Suppressor macrophage (primary cell): ENCODE measurements around the gene WAC.
A peak's percentile ranks its signal among the peaks of the same experiment; 100 is the strongest.

Experiments used
- DNase-seq, 4 experiments: peaks; one replicate each; pipeline ENCODE4 v3.0.0-alpha.2; 2020 to 2022

WAC gene

DNA sequence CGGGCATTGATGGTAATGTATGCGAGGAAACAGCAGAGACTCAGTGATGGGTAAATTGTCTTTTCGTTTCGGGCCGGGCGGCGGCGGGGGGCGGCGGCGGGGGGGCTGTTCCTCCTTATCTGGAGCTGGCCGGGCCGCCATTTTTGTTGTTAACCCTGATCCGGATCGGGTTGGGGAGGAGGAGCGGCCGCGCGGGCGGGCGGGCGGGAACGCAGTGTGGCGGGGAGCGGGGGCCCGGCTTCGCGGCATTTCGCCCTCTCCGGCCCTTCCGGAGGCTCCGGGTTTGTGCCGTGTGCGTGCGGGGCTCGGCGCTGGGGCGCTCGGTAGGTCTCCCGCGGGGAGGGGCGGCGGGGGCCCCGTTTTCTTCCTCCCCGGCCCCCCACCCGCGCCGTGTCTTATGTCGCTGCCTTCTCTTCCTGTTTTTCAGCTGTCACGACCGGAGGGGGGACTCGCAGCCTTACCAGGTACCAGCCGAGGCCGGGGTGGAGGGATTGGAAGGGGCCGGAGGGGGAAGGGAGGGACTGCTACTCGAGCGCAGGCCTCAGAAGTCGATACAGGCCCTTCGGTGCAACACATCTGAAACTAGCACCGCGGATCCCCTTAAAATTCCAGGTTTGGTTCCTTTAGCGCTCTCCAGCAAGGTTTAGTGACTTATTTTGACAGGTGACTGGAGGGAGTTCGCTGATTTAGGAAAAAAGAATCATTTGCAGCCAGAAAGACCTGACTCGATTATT lies 820 bp downstream of the WAC start:
- peak; percentile 52 to 78 (median 72) for DNase-seq

DNA sequence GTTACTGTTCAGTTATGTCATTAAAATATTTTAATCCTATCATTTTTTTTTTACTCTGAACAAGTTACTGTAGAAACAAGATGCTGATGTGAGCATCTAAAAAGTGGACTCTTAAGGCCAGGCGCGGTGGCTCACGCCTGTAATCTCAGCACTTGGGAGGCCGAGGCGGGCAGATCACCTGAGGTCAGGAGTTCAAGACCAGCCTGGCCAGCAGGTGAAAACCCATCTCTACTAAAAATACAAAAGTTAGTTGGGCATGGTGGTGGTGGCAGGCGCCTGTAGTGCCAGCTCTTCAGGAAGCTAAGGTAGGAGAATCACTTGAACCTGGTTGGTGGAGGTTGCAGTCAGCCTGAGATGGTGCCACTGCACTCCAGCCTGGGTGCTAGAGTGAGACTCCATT lies 2.9 kb downstream of the WAC start:
- no peak for DNase-seq

DNA sequence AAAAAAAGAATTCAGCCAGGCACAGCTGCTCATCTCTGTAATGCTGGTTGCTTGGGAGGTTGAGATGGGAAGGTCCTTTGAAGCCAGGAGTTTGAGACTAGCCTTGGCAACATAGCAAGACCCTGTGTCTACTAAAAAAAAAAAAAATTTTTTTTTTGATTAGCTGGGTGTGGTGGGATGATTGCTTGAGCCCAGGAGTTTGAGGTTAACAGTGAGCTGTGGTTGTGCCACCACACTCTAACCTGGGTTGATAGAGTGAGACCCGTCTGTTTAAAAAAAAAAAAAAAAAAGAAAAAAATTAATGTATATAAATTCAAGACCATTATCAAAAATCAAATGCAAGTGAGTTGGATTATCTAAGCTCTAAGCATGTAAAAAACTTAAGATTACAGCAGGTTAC lies 5.7 kb downstream of the WAC start:
- DNase-seq = no peak

DNA sequence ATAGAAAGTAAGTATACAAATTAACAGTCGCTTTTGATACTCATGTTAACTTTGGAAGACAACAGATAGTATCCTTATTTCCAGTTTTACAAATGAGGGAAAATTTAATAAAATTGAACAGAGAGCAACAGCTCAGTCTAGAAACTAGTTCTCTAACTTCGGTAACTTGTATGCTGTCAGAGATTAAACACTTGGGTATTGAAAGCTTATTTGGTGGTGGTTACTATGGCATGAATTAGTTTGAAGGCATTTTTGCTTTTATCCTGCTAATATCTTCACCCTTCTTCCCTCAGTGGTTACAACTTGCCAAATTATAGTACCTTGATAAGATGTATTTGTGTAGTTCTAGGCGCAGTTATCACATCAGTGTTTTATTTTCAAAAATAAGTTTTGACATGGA lies 7.2 kb downstream of the WAC start:
- no peak for DNase-seq

DNA sequence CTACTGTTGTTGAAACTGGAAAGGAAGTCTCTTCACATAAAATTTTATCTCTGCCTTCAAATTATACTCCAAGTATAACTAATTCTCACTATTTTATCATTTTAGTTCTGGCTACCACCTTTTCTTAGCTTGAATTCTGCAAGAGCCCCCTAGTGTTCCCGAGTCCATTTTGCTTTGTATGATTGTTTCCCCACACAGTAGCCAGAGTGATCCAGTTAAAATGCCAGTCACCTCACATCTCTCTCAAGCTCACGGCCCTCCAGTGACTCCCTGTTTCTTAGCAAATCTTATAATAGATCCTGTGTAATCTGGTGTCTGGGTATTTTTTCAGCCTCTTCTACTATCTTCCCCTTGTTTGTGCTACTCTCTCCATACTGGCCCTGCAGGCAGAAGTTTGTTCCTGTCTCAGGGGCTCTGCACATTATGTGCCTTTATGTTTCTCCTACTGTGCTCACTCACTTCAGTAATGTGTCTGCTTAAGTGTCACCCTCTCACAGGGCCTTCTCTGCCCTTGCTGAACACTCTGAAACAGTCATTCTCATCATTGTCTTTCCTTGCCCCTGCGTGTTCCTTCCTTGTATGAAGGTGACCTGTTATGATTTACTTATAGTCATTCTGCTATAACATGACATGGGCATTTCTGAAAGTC lies 8.9 kb downstream of the WAC start:
- DNase-seq = no peak

DNA sequence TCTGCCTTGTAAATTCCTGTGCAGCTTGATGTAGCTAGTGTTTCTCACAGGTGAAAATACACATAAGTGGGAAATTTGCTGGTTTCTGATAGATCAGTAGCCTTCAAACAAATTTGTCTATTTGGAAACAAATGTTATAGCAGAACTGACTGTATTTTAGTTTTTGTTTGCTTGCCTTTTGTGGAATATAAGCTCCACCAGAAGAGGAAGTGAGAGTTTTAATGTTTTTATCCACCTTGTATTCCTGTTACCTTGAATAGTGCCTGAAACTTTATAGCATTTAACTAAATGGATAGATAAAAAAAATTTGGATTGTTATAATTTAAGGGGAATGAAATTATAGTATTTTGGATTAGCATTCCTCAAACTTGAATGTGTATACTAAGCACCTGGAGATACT lies 9.8 kb downstream of the WAC start:
- no peak for DNase-seq

DNA sequence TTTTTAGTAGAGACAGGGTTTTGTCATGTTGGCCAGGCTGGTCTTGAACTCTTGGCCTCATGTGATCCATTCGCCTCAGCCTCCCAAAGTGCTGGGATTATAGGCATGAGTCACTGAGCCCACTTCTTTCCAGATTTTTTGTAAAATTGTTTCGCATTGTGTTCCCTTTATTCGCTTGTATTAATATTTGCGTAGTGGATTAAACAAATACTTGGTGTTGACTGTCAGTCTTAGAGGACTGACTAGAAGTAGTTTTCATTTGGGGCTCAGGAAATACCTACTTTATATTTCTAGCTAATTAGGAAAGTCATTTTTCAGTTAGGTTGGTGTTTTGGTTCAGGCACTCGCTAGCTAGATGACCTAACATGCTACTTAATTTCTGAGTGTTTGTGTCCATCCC lies 11.1 kb downstream of the WAC start:
- DNase-seq = no peak

DNA sequence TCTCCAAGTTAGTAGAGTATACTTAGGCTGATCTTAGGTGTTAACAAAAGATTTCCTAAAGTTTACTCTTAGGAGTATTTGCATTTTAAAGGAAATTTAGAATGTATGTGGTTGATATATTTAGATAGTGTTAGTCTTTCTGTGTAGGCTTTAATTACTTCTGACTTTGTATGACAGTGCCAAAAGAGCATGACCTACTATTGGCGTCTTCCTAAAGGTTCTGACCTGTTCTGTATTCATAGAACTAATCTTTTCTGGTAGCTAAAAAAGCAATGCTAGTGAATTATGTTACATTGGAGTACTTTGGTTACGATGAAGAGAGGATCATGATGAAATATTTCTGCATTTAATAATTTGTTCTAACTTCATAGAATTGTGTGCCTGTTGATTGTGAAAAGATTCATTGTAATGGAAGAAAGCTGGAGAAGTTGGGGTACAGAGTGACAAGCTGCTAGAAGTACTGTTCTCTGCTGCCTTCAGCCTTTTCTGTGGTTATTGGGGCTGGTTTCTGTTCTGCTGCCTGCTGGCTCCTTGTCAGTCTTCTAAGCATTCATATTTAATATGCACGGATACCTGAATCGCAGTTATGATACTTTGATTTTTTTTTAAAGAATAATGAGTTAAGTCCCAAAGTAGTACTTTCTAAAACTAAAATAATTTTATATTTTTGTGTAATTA lies 13.2 kb downstream of the WAC start:
- no peak for DNase-seq

DNA sequence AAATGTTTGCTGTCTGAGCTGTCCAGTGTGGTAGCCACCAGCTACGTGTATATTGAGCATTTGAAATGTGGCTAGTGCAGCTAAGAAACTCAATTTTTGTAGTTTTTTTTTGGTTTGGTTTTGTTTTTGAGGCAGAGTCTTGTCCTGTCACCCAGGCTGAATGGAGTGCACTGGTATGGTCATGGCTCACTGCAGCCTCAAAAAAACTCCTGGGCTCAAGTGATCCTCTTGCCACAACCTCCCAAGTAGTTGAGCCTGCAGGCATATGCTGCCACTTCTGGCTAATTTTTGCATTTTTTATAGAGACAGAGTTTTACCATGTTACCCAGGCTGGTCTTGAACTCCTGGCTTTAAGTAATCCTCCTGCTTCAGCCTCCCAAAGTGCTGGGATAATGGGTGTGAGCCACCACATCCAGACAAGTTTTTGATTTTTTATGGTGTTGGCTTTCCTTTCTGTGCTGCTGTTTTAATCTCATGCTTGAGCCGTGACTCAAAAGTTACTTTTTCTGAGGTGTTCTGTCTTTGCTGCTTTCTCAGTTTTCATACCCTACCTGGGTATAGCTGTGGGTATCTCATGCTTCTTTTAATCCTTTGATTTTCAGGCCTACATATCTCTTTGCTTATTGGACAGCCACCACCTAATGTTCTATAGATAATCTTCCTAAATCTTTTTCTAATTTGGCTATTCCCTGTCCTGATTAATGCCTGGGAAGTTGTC lies 16.0 kb downstream of the WAC start:
- no peak for DNase-seq

DNA sequence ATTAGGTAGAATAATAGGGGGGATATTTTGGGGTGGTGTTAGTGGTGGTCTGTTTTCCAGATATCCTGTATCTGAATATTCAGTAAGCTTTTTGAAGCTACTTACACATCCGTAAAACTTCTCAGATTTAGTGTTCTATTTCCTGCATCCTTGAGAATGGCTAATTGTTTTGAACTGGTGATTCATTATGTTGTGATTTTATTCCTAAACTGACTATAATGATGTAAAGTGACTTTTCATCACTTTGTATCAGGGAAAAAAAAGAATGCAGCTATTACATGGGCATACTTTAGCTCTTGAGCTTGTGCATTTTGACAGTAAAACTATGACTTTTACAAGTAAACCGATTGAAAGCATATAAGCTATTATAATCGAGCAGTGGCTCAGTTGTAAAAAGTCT lies 18.2 kb downstream of the WAC start:
- DNase-seq = no peak

DNA sequence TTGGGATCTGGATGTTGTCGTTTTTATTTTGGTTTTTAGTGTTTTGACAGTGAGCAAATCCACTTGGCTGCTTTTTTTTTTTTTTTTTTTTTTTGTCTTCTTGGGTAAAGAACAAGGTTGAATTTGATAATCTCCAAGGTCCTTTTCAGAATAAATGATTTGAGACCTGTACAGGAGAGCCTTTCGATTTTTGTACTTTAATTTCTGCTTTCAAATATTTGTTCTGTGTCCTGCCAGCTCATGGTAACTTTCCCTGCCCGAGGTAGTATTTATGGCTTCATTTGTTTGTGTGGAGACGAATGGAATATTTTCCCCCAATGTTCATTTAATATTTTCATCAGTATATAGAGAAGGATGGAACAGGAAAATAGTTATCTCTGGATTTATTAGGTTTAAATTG lies 19.9 kb downstream of the WAC start:
- no peak for DNase-seq

DNA sequence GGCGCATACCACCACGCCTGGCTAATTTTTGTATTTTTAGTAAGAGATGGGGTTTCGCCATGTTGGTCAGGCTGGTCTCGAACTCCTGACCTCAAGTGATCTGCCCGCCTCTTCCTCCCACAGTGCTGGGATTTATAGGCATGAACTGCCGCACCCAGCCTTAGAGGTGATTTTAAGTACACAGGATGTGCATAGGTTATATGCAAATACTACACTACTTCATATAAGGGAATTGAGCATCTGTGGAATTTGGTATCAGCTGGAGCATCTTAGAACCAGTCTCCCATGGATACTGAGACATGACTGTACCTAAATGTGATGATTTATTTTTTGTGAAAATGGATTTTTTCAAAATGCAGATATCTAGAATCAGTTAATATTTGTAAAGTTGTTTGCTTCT lies 21.1 kb downstream of the WAC start:
- DNase-seq = no peak

DNA sequence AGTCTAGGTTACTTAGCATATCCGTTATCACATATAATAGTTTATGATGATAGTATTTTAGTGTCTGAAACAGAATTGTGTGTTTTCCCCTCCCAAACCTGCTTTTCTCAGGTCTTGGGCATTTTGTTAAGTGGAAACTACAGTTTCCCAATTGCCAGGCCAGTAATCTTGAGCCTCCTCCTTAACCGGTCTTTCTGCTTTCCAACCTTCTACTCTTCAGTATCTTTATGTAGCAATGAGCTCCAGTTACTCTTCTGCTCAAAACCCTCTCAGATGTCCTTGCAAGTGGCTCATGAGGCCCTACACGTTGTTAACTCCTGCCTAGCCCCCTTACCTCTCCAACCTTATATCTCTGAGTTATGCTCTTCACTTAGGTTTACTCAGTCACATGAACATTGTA lies 22.0 kb downstream of the WAC start:
- DNase-seq = no peak

DNA sequence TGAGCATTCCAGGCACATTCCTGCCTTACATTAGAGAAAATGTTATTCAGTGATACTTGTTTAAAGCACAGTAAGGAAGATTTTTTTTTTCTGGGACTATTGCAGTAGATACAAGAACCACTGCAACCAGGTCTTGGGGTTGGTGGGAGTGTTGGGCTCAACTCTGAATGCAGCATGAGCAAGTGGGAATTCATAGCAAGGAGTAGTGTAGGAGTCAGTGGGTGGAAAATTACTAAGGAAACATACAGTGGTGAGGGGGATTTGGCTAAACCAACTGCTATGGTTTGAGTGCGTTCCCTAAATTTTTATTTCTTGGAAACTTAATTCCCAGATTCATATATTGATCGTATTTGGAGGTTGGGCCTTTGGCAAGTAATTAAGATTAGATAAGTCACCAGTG lies 22.4 kb downstream of the WAC start:
- DNase-seq = no peak

DNA sequence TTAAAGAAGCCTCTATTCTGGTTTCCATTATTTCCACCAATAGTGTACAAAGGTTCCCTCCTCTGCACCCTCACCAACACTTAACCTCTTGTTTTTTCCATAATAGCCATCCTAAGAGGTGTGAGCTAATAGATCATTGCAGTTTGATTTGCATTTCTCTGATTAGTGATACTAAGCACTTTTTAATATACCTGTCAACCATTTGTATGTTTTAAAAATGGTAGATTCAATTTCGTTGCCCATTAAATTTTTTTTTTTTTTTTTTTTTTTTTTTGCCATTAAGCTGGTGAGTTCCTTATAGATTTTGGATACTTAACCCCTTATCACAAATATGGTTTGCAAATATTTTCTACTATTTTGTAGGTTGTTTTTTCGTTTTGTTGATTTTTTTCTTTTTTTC lies 23.2 kb downstream of the WAC start:
- DNase-seq = no peak

DNA sequence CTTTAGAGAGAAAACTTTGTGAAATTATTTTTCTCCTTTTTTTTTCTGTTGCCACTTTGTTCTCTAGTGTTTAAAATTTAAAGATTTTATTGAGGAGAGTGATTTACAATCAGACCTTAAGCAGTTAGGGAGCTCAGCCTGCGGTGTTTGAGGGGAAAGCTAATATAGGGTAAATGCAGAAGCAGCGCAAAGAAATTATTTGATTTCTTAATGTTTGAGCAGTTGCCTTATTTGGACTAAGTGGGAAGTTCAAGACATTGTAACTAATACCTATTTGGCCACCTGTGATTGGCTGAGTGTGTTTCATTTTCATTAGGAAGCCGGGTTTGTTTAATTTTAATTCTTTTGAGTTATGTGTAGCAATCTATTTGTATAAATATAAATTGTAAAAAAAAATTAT lies 25.3 kb downstream of the WAC start:
- DNase-seq = peak in 3 of 4 experiments; percentile 11 to 28 (median 22)

DNA sequence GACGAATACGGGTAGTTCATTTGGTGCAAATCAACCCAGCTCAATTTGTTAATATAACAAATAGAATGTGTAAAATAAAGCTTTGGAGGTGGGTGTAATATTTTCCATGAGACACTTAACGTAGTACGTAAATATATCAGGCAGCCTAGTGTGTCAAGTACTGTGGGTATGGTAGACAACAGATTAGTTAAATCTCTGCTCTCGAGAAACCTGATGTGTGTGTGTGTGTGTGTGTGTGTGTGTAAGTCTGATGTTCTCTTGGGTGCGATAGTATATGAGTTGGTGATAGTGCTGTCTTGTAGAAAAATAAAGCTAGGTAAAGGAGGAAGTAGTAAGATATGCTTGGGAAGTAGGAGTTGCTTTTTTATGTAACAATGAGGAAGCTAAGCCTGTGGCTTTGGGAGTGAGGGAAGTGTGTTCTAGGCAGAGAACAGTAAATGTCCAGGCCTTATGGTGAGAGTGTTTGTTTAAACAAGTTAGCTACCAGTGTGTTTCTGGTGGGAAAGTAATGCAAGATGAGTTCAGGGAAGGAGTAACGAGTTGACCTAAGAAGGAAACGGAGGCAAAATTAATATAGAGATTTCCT lies 26.1 kb downstream of the WAC start:
- peak; percentile 44 to 74 (median 60) for DNase-seq

DNA sequence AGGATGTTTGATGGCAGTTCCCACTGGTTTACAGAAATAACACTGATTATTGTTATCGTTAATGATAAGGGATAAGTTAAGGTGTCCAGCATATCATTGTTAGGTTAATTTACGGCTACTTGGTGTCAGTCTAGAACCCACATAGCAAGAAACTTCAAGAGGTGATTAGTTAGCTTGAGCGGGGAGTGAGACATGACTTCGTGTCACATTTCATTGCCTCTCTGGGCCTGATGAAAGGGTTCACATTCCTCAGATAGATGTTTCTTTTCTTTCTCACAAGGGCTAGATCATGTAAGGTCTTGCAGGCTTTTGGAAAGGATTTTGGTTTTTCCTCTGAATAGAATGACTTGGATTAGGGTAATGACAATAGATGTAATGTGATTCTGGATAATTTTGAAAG lies 26.7 kb downstream of the WAC start:
- DNase-seq = no peak

DNA sequence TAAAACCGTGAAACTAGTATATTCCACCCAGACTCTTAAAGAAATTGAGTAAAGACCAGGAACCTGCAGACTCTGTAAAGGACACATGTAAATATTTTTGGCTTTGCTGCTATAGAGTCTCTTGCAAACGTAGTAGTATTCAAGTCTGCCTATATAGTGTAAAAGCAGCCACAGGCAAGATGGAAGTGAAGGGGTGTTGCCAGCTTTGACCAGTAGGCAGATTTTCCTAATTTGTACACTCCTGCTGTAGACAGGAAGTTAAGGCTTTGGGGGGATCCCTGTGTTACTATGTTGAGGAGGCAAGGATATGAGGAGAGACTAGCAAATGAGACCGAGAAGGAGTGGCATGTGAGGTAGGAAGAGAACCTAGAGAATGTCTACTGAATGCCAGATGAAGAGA lies 27.7 kb downstream of the WAC start:
- no peak for DNase-seq

DNA sequence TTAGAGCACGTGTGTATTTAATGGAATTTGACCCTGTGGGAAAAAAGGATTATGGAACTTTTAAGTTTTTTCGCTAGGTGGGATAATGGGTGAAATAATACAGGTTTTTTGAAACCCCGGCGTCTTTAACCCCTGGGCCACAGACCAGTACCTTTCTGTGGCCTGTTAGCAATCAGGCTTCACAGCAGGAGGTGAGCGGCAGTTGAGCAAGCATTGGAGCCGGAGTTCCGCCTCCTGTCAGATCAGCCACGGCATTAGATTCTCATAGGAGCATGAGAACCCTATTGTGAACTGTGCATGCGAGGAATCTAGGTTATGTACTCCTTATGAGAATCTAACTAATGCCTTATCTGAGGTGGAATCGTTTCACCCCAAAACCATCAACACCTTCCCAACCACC lies 28.6 kb downstream of the WAC start:
- no peak for DNase-seq

DNA sequence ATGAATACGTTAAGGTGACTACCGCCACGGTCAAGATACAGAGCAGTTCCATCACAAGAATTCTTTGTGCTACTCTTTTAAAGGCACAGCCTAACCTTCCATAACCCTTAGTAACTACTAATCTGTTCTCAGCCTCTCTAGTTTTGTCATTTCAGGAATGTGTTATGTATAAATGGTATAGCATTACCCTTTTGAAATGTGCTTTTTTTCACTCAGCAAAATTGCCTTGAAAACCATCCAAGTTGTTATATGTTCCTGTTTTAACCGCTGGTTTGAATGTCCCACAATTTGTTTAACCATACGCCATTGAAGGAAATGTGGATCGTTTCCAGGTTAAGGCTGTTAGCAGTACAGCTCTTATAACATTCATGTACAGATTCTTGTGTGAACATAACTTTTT lies 32.0 kb downstream of the WAC start:
- DNase-seq = peak in 1 of 4 experiments; percentile 11

DNA sequence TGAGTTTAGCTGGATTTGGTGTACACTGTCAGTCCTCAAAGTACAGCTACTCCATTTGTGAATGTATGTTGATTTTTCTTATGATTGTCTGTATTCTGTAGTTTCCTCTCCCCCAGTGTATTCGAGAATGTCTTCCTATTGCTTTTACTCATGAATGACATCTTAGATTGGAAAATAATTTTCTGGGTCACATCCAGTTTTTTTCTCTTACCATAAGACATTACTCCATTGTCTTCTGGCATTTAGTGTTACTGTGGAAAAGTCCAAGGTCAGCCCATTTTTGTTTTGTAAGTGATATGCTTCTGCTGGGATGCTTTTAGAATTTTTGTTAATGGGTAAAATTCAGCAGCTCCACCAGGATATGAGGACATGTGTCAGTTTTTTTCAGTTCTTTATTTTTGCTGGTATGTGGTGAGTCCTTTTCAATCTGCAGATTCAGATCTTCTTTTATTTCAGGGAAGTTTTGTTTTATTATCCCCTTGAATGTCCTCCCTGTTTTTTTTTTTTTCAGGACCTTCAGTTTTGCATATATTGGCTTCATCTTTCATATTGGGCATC lies 33.6 kb downstream of the WAC start:
- peak in 2 of 4 experiments; percentile 45 to 55 for DNase-seq
